ENCODE results near the gene PAK6. TPM values are rescaled to one million over a fixed set of nuclear protein-coding genes. Genes with fewer than 3 reads are reported as not detected.
A peak's percentile ranks its signal among the peaks of the same experiment; 100 is the strongest.

The PAK6 gene
- total RNA-seq, 1 experiment from 2014 or later: 30.4 TPM

GRCh38 chr15:40250304-40250656, 11.4 kb downstream of the PAK6 start:
- Histone ChIP-seq H4K20me1 (ENCODE audit: low read length) (no peaks in the 10 kb centered on the region), H3K27ac (ENCODE audit: low read length) (no peak overlapping the region), H3K9me3 (ENCODE audit: low read length) (no peaks in the 10 kb centered on the region), H3K36me3 (ENCODE audit: low read depth, low read length) (no peaks in the 10 kb centered on the region), H3K9ac (ENCODE audit: low read length) (no peak overlapping the region), H2AFZ (ENCODE audit: low read length) (no peak overlapping the region), H3K4me1 (ENCODE audit: insufficient read depth, low read length) (peaks cover 45% of the 10 kb centered on the region), H3K27me3 (ENCODE audit: low read length) (no peaks in the 10 kb centered on the region), H3K4me2 (ENCODE audit: low read length) (peak overlapping the region; percentile 60; the same call in 1 of the 2 replicates), H3K9me2 (replicated peaks; ENCODE audit: low read length) (no peaks in the 10 kb centered on the region), H3F3A (ENCODE audit: low read length, unreplicated experiment) (peaks cover 6% of the 10 kb centered on the region), H3K79me2 (ENCODE audit: low read length) (peaks cover 17% of the 10 kb centered on the region), H3K4me3 (ENCODE audit: low read length) (no peak overlapping the region)
- ChIA-PET CTCF (interaction anchor here (0.9 kb wide), 1 partner anchor 25 kb away, joined by 3 read pairs; no protein-coding TSS in a partner anchor), POLR2A (ENCODE audit: unreplicated experiment) (interaction anchor here (0.7 to 0.9 kb wide), 2 partner anchors 11 to 12 kb away, joined by 3 to 7 read pairs; partner anchors contain the start of gene PAK6)
- no TSS peak for BruUV-seq (replicated peaks)
- DNase-seq (no peak), ATAC-seq (no peak)
- intact Hi-C loops (cut with micrococcal nuclease): no loop called here
- no peak for TF ChIP-seq EZH2 (IDR thresholded peaks at IDR 0.05; ENCODE audit: low read length, unreplicated experiment)
- TF ChIP-seq EZH2phosphoT487 (IDR thresholded peaks at IDR 0.05; ENCODE audit: borderline replicate concordance, low read length): no peak
- no peak for TF ChIP-seq CTCF (conservative IDR thresholded peaks at IDR 0.05; ENCODE audit: low read depth, low read length)

GRCh38 chr15:40250771-40251483, 12.1 kb downstream of the PAK6 start:
- Histone ChIP-seq H3K9me2 (replicated peaks; ENCODE audit: low read length) (no peaks in the 10 kb centered on the region), H3K9me3 (ENCODE audit: low read length) (no peaks in the 10 kb centered on the region), H3K4me1 (ENCODE audit: insufficient read depth, low read length) (peaks cover 38% of the 10 kb centered on the region), H3K4me2 (ENCODE audit: low read length) (no peak overlapping the region), H3K27ac (ENCODE audit: low read length) (no peak overlapping the region), H4K20me1 (ENCODE audit: low read length) (no peaks in the 10 kb centered on the region), H3K27me3 (ENCODE audit: low read length) (no peaks in the 10 kb centered on the region), H2AFZ (ENCODE audit: low read length) (no peak overlapping the region), H3K36me3 (ENCODE audit: low read depth, low read length) (no peaks in the 10 kb centered on the region), H3K9ac (ENCODE audit: low read length) (no peak overlapping the region), H3K4me3 (ENCODE audit: low read length) (no peak overlapping the region), H3F3A (ENCODE audit: low read length, unreplicated experiment) (peaks cover 6% of the 10 kb centered on the region), H3K79me2 (ENCODE audit: low read length) (peaks cover 17% of the 10 kb centered on the region)
- ChIA-PET CTCF (interaction anchor here (0.5 kb wide), 1 partner anchor 24 kb away, joined by 3 read pairs; no protein-coding TSS in a partner anchor), POLR2A (ENCODE audit: unreplicated experiment) (interaction anchor here (0.7 kb wide), 1 partner anchor 12 kb away, joined by 7 read pairs; the partner anchor contains the start of gene PAK6)
- intact Hi-C loops (cut with micrococcal nuclease): no loop called here
- no peak for DNase-seq
- TF ChIP-seq EZH2 (IDR thresholded peaks at IDR 0.05; ENCODE audit: low read length, unreplicated experiment) (no peak), CTCF (conservative IDR thresholded peaks at IDR 0.05; ENCODE audit: low read depth, low read length) (no peak), EZH2phosphoT487 (IDR thresholded peaks at IDR 0.05; ENCODE audit: borderline replicate concordance, low read length) (no peak)
- no peak for ATAC-seq
- BruUV-seq (replicated peaks): no TSS peak
